Measurements from ENCODE around the gene TBCK.
"Not testable (repeated sequence)": the region's sequence is repeated elsewhere in the genome, so short reads cannot be mapped to it uniquely, and the experiment has no call there.

TBCK gene

GRCh38 chr4:106321168-106321567, 5.2 kb upstream of the TBCK start:
- not testable (repeated sequence) for DNase-seq

- no peak for DNase-seq
Observed at GRCh38 chr4:106320235-106320634, 4.2 kb upstream of the TBCK start.

GRCh38 chr4:106318511-106318910, 2.5 kb upstream of the TBCK start:
- DNase-seq: no peak

GRCh38 chr4:106317815-106318214, 1.8 kb upstream of the TBCK start:
- DNase-seq: no peak

GRCh38 chr4:106316773-106317409, 882 bp upstream of the TBCK start:
- peak; percentile 11 to 15 for DNase-seq

GRCh38 chr4:106315476-106315967, 487 bp downstream of the TBCK start:
- DNase-seq: peak; percentile 12 to 21

- no peak for DNase-seq
Observed at GRCh38 chr4:106314960-106315359, 1.0 kb downstream of the TBCK start.

GRCh38 chr4:106312997-106313522, 2.9 kb downstream of the TBCK start:
- DNase-seq: no peak

GRCh38 chr4:106312377-106312776, 3.6 kb downstream of the TBCK start:
- no peak for DNase-seq

GRCh38 chr4:106306561-106306960, 9.4 kb downstream of the TBCK start:
- no peak for DNase-seq

- DNase-seq: no peak
Observed at GRCh38 chr4:106305435-106306055, 10.5 kb downstream of the TBCK start.

GRCh38 chr4:106304632-106305031, 11.4 kb downstream of the TBCK start:
- DNase-seq: no peak

- no peak for DNase-seq
Observed at GRCh38 chr4:106303548-106304281, 12.3 kb downstream of the TBCK start.

- DNase-seq: no peak
Observed at GRCh38 chr4:106302062-106302438, 14.0 kb downstream of the TBCK start.

- DNase-seq: no peak
Observed at GRCh38 chr4:106301393-106302061, 14.5 kb downstream of the TBCK start.

- DNase-seq: peak; percentile 12 to 33
Observed at GRCh38 chr4:106299977-106300376, 16.0 kb downstream of the TBCK start.

GRCh38 chr4:106297245-106298035, 18.6 kb downstream of the TBCK start:
- DNase-seq: no peak

- DNase-seq: no peak
Observed at GRCh38 chr4:106294062-106294461, 21.9 kb downstream of the TBCK start.

GRCh38 chr4:106291678-106292077, 24.3 kb downstream of the TBCK start:
- DNase-seq: no peak

GRCh38 chr4:106289737-106290136, 26.3 kb downstream of the TBCK start:
- DNase-seq: no peak

- DNase-seq: peak; percentile 24 to 46
Observed at GRCh38 chr4:106287353-106287969, 28.5 kb downstream of the TBCK start.

- DNase-seq: no peak
Observed at GRCh38 chr4:106286611-106287010, 29.4 kb downstream of the TBCK start.
